HG03575 (cell line): Measurements from ENCODE around the gene IL15RA.
"Not testable (repeated sequence)": the region's sequence is repeated elsewhere in the genome, so short reads cannot be mapped to it uniquely, and the experiment has no call there.

Source experiments
- ATAC-seq: cut with Tn5 transposase; IDR thresholded peaks from one replicate; pipeline ENCODE4 v1.9.1; 2021; ENCODE audit not compliant: unreplicated experiment, insufficient number of reproducible peaks, low FRiP score; ENCODE audit errors: extremely low read depth

The IL15RA gene

DNA sequence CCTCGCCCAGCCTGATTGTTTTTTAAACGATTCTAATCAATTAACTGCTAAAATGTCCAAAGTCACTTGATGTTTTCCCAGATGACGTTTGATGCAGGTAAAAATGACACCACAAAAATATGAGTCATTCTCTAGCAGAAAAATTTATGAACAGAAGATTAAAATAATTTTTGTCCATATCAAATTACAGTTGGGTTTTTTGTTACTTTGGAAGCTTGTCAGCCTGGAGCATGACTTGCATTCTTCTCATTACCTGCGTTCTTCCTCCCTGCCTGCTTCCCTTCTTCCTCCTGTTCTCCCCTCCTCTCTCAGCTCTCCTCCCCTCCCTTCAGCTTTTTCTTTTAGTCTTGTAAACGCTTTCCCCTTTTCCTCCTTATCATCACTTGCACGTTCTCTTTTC is 18.7 kb downstream of the IL15RA start:
- ATAC-seq, result no peak

DNA sequence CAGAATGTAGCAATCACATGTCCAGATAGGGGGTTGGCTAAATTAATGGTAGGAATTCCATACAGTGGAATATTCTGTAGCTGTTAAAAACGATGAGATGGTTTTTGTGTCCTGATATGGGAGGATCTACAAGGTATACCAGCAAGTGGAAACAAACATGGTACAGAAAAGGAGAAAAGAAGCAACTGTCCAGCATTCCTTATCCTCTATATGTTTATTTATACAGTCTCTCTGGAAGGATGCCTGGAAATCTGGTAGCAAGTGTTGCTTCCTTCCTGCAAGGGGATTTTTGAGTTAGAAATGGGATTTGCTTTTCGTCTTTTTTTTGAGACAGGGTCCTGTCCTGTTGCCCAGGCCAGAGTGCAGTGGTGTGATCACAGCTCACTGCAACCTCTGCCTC is 19.3 kb downstream of the IL15RA start:
- no peak for ATAC-seq

DNA sequence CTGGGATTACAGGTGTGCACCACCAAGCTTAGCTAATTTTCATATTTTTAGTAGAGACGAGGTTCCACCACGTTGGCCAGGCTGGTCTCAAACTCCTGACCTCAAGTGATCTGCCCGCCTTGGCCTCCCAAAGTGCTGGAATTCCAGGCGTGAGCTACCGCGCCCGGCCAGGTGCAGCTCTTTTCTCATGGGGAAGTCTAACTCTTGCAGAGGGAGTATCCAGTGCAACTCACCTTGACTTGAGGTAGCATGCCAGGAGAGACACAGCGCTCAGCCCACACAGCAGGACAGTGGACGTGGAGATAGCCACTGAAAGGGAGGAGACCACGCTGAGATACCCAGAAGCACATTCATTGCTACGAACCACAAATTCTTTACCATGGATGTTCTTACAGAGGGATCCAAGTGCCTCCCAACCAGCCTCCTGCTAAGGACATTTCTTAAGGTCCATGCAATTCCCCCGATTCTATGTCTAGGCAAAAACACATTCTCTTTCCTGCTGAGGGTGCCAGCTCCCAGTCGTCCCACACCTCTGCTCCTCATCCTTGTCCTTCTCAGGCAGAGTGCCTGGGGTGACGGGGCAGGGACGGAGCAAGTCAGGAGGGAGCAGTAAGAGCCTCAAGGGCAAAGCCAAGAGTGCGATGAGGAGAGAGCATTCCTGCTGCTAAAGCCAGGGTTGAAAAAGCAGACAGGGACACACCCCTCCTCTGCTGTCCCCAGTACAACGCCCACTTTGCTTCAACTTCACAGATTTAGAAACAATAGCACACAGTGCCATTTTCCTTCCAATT is 21.0 kb downstream of the IL15RA start:
- ATAC-seq, result no peak

DNA sequence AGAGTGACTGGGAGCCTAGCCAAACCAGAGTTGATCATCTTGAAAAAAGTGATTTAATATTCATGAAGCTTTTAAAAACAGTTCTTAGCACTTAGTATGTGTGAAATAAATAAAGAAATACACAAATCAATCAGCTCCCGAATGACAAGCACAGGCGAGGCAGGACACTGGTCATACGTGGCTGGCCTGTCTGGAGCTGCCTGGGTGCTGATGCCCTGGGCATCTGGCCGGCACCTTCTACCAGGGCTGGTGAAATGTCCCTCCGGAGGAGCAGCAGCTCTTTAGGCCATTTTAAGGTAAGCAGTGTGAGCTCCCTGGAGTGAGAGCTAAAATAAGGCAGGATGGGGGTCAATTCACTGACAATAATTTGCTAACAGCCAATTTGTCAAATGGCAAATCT is 23.7 kb downstream of the IL15RA start:
- no peak for ATAC-seq

DNA sequence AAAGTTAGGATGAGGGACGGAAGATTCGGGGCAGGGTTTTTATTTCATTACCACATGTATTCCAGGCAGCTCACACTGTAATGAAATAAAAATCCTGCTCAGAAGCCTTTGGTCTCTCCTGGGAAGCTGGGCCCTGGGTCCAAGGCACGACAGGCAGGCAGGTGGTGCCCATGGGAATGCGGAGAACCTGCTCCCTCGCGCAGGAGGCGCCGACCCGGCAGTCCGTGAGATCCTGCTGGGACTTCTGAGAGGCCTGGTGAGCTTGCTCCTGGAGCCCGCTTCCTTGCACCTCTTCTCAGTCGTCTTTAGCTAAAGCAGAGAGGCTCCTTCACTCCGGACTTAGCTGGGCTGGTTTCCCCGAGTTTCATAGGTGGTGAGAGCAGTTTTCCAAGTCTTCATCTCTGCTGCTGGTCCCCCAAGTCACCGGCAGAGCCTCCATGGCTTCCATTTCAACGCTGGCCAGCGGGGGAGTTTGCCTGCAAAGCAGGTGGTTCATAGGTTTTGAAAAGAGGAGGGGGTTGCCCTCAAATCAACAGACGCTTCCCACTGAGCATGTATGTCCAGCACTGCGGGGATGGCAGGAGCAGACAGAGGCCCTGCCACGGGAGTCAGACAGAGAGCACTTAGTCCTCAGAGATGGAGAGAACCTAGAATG is 24.5 kb downstream of the IL15RA start:
- no peak for ATAC-seq

DNA sequence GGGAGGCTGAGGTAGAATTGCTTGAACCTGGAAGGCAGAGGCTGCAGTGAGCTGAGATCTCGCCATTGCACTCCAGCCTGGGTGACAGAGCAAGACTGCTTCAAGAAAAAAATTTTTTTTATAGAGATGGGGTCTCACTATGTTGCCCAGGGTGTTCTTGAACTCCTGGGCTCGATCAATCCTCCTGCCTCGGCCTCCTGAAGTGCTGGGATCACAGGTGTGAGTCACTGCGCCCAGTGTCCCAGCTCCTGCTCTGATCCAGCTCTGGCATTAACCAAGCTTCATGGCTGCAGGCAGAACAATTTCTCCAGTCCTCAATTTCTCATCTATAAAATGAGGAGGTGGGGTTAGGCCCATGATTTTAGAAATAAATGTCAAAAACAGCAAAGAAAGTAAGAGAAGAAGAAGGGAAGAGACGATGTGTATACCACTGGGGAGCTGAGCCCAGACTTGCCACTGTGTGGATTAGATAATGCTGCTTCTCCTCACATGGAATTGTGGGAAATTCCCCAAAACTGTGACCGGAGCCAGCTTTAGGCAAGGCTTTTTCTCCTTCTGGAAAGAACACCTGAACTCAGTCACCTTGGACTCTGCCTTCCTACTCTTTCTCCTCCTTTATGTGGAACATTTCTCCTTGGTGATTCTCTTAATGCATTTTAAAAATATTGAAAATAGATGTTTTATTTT is 25.5 kb downstream of the IL15RA start:
- ATAC-seq, result no peak

DNA sequence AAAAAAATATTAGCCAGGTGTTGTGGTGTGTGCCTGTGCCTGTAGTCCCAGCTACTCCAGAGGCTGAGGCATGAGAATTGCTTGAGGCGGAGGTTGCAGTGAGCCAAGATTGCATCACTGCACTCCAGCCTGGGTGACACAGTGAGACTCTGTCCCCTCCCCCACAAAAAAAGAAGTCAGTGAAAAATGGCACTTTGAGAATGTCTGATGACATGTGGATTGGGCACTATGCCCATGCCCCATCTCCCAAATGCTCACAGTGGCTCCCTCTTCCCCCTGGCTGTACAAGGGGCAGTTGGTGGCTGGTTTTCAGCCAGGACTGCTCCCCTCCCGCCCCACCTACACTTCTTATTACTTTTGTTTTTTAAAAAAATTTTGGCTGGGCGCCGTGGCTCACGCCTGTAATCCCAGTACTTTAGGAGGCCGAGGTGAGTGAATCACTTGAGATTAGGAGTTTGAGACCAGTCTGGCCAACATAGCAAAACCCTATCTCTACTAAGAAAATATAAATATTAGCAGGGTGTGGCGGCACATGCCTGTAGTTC is 26.1 kb downstream of the IL15RA start:
- ATAC-seq, result no peak

DNA sequence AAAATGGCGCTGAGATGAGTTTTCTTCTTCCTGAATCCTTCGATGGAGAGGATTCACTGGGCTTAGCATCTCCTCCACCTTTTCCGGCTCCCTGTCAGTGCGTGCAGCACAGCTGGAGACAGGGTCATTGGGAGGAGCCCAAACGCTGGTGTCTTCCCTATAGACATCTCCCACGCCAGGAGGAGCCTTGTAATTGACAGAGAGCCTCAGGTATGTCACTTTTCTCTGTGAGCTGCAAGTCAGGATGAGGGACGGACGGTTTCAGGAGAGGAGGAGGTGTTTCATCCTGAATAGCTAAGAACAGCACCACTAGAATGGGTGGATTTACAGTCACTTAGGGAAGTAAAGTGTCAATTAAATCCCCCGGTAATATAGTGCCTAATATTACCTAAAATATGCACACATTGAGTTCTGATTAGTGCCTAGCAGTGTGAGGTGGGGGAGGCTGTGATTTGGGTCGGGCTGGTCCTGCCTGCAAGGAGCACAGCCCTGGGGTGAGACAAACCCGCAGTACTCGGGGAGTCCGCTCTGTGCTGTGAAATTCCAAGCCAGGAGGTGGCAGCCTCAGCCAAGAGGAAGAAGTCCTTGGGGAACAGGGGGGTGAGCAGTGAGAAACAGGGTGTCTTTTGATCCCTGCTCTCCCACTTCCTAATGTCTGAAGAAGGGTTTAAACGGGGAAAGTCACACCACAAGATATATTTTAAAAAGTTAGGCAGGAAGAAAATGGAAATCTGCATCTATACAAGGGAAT is 28.2 kb downstream of the IL15RA start:
- ATAC-seq, result no peak

DNA sequence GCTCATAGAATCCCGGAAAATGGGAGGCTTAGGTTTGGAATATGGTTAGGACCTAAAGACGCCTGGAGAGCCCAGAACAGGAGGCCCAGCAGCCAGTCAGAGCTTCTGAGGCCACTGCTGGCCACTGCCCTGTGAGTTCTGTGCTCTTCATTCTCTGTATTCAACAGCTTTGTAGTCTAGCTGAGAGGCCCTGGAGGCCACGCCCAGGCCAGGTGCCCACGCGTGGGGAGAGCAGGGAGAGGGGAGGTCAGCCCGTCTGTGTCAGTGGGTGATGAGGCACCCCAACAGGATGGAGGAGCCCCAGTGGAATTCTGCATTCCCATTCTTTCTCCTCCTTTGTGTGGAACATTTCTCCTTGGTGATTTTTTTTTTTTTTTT is 29.1 kb downstream of the IL15RA start:
- no peak for ATAC-seq

DNA sequence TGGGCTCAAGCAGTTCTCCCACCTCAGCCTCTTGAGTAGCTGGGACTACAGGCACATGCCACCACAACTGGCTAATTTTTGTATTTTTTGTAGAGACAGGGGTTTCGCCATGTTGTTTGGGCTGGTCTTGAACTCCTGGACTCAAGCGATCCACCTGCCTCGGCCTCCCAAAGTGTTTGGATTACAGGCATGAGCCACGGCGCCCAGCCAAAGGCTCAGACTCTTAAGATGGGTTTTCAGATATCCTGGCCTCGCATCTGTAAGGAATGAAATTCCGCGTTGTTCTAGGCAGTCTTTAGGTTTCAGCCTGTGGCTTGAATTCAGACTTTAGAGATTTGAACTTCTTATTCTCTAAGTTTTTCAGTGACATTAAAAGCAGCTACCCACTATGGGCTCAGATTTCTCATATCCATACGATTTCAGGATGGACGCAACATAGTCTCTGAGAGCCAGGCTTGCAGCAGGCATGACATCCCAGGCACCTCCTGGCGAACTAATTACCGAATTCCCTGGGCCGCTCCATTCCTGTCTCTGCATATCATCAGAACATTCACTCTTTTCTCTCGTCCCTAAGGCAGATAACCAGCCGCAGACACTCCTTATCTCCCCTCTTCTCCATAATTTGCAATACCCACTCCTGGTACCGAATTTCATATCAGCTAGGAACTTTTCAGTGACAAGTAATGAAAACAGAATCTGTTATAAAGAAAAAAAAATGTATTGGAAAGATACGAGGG is 29.7 kb downstream of the IL15RA start:
- ATAC-seq, result no peak

DNA sequence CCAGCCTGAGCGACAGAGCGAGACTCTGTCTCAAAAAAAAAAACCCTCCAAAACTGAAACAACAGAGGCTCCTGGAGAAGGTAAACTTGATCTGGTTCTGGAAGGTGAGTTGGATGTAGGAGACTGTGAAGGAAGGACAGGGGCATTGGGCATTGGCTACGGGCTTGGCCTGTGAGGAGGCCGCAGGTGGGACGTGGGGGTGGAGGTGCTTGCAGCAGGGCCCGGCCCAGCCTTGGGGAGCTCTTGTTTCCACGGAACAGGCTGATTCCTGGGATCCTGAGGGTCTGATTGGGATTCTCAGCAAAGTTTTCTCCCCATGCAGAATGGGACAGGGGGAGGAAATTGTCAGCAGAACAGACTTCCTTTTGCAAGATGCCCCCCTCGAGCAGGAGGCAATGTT is 30.6 kb downstream of the IL15RA start:
- ATAC-seq, result no peak

DNA sequence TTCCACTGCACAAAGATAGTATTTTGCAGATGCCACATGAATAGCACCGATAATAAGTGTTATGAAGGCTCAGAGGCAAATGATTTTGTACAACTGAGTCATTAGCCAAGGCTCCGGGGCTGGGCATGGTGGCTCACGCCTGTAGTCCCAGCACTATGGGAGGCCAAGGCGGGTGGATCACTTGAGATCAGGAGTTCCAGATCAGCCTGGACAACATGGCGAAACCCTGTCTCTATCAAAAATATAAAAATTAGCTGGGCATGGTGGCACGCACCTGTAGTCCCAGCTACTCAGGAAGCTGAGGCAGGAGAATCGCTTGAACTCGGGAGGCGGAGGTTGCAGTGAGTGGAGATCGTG is 30.9 kb downstream of the IL15RA start:
- ATAC-seq, result not testable (repeated sequence)

DNA sequence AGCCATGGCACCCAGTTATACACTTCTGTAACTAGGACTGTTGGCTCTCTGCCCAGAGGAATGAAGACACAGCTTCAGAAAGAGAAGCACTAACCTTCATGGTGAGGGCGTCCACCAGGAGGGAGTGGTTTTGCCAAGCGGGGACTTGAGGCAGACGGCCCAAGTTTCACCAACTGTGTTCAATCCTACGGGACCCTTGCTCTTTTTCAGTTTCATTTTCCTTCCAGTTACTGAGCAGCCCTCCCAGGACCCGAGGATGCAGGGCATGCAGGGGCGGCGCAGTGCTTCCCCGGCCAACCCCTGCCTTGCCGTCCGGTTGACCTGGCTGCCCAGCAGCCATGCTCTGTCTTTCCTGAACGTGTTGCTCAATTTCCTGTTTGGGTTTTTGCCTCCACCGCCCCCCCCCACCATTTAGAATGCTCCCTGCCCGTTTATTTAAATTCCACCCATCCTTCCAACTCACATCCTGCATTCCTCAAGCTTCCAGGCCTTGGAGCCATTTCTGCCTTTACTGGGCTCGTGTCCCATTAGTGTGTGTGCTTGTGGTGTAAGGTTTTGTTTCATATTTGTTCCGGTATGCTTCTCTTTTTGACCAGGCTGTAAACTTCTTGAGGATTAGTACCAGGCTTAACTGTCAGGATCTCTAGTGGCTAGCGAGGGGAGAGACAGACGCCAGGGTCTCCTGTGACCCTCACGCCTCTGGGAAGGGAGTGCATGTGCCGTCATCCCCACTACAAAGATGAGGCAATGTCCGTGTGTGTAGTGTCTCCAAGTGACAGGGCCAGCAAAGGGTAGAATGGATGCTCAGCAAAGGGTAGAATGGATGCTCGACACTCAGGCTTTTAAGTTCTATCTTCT is 31.6 kb downstream of the IL15RA start:
- ATAC-seq, result no peak

DNA sequence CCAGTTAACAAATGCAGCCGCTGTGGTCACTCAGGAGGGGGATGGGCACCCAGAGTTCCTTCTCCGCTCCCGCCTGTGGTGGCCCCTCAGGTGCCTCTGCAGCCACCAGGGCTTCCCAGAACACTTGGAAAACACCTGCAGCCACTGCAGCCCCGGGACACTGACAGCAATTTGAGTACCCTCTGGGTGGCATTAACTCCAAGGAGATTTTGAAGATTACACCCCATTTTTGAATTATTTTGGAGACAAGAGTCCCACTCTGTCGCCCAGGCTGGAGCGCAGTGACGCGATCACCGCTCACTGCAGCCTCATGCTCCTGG is 32.2 kb downstream of the IL15RA start:
- ATAC-seq, result no peak

DNA sequence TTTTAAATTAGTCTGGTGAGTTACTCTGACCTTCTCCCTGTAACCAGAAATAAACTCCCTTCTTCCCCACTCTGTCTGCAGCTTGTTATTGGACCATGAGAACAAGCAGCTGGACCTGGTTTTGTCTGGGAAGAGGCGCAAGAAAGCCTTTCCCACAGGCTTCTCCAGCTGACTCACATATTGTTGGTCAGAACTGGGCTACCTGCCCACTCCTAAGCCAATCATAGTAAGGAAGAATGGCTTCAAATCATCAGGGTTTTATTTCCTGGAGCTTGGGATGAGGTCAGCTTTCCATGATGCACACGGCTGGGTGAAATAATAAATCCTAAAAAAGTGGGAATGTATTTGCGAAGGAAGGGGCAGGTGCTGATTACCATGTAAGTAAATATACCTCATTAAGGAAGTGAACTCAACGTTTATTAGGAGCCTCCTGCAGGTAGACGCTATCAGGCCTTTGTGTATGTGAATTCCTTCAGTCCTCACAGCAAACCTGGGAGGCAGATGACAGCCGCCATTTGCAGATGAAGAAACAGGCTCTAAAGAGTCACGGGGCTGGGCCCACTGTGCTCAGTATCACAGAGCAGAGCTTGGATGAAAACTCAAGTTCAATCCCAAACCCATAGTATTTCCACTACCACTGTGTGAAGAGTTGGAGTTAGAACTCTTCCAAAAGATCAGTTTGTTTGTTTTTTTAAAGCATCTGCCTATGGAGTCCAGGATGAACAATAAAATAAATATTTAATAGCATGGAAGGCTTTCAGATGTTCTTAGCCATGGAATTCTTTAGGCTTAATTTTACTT is 32.8 kb downstream of the IL15RA start:
- no peak for ATAC-seq

DNA sequence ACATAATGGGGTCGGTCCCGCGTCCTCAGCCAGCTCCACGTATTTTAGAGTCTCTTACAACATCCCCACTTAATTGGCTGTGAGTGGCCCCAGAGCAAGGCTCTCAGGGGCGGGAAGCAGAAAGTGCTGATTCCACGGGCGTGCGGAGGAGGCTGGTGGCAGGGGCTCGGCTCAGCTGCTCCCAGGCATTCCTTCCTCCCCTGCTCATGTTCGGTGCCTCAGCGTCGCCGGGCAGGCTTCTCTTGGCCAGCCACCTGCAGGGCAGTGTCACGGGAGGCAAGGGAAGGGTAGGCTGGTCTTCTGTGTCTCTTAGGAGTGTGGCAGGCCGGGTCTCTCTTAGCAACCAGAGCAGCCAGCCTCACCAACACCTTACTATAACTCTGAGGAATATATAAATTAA is 33.8 kb downstream of the IL15RA start:
- no peak for ATAC-seq

DNA sequence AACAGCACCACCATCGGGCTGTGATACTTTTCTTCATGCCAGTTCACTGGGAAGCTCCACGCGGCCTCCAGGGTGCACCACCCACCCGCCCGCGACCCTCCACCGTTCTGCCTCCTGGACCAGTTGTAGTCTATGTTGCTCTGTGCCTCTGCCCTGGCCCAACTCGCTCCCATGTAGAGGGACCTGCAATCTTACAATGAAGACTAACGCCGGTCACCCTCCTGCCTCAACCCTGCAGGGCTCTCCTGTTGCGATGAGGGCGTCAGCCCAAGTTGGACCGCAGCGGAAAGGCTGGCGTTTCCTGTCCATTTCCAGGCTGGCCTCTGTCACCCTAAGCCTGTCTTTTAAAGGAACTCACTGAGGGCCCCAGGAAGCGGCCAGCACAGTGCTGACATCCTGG is 34.9 kb downstream of the IL15RA start:
- no peak for ATAC-seq
